Stimulated activated CD8-positive, alpha-beta memory T cell treated with anti-CD3 and anti-CD28 coated beads, Interleukin-7, amount 100 ng/mL, for 4 hours (primary cell): ENCODE measurements around the gene CHRNA9.

ENCODE experiments used
- DNase-seq, 2 donors: peaks; one replicate each; pipeline ENCODE4 v3.0.0-alpha.2; 2020; ENCODE audit warnings: low read depth in 2 of 2

The CHRNA9 gene

DNA sequence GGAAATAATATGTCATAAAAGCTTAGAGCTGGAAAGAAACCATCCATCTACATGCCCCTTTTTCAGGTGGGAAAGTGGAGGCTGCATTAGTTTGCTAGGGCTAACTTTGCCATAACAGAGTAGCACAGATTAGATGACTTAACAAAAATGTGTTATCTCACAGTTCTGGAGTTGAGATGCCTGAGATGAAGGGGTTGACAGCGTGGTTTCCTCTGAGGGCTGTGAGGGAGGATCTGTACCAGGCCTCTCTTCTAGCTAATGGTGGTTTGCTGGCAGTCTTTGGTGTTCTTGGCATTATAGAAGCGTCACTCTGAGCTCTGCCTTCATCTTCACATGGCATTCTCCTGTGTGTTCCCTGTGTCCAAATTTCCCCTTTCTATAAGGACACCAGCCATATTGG, 2.4 kb downstream of the CHRNA9 start:
- DNase-seq = no peak

DNA sequence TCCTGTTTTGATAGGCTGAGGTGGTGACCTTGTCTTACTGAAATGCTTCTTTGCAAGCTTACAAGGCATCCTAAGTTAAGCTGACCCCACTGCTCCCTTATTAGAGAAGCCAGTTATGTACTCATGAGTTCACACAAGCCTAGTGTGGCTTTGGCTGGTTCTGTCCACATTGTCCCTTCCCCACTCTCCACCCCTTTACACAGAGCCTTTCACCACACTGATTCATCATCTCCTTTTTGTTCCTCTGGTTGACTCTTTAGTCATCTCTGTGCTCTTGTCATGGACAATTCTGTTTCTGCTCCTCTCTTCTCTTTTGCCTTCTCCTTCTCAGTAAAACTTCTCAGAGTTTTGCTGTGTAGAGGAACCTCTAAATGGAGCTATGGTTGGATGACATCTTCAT, 4.9 kb downstream of the CHRNA9 start:
- DNase-seq = no peak

DNA sequence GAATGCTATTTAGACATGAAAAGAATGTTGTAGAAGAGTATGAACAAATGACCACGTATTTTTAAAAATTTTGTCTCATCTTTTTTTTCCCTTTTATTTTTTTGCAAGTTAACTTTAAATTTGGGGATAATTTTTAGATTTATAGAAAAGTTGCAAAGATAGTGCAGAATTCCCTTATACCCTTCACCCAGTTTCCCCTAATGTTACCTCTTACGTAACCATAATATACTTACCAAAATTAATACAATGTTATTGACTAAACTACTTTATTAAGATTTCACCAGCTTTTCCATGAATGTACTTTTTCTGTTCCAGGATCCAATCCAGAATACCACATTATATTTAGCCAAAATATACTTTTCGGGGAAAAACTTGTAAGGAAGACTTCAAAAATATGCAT, 12.3 kb downstream of the CHRNA9 start:
- no peak for DNase-seq

DNA sequence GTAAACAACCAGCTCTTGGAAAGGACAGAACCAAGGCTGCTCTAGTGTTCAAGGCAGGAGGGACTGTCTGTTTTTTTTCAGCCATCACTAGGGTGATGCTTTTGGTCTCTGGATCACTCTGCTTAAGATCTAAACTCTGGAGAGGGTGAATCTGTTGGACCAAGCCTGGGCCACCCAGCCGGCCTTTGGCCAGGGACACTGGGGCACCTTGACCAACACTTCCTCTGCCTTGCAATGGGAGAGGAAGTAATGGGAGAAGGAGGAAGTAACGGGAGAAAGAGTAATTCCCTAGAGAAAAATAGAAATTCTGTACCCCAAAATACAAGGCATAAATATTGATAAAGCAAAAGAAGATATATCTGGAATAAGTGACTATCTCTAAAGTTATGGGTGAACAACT, 12.9 kb downstream of the CHRNA9 start:
- no peak for DNase-seq

DNA sequence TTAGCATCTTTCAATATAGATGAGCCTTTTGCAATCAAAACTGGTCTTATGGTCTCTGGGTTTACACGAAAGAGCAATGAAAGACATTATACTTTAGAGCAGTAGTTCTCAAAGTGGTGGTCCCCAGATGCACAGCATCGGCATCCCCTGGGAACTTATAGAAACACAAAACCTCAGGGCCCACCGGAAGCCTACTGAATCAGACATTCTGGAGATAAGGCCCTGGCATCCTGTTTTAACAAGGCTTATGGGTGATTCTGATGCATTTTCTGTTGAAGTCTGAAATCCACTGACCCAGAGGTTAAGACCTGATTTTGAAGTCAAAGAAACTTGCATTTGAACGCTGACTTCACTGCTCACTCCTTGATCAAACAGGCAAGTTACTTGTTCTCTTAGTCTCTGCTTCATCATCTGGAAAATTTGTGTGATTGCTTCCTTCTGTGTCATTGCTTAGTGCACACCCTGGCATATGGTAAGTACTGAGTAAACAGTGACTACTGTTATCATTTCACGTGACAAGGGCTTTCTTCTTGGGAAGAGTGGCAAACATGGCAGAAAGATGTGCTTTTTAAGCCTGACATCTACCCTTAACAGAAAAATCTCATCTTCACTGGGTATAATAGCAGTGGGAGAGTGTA, 14.5 kb downstream of the CHRNA9 start:
- no peak for DNase-seq

DNA sequence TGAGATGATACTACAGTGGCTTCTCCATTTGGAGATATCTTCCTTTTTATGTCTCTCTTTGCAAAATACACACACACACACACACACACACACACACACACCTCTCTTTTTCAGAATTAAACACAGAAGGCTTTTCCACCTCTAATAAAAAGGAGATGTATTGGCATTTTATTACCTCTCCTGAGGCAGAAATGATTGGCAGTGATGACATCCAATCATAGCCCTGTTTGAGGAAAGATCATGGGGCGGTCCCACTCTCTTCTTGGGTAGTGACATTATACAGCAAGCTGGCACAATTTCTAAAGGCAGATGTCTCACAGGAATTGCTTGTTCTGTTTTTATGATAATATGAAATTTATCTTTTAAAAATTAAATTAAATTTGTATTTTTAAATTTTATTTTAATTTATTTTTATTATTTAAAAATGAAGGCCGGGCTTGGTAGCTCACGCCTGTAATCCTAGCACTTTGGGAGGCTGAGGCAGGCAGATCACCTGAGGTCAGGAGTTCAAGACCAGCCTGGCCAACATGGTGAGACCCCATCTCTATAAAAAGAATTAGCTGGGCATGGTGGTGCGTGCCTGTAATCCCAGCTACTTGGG, 15.6 kb downstream of the CHRNA9 start:
- DNase-seq = no peak

DNA sequence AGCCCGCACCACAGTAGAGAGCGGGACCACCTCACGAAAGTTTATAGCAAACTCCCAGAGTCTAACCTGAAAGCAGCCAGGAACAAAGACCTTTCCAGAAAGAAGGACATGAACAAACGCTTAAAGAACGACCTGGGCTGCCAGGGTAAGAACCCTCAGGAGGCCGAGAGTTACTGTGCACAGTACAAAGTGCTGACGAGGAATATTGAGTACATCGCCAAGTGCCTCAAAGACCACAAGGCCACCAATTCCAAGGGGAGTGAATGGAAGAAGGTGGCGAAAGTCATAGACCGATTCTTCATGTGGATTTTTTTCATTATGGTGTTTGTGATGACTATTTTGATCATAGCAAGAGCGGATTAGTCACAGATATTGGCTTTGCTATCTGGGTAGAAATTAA, 19.0 kb downstream of the CHRNA9 start:
- no peak for DNase-seq

DNA sequence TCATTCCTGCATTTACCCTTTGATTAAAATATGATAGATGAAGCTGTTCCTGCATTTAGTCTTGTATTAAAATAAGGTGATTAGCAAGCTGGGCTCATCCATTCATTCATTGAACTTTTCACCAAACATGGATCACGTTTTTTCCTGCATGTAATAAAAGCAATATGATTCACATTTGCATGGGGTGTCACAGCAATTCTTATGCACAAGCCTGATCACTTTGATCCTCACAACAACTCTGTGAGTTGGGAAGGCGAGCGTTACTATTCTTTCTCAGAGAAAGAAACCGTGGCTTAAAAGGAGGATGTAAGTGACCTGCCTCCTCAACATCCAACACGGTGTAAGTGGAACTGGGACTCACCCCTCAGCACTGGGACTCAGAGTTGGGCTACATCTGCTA, 20.0 kb downstream of the CHRNA9 start:
- no peak for DNase-seq

DNA sequence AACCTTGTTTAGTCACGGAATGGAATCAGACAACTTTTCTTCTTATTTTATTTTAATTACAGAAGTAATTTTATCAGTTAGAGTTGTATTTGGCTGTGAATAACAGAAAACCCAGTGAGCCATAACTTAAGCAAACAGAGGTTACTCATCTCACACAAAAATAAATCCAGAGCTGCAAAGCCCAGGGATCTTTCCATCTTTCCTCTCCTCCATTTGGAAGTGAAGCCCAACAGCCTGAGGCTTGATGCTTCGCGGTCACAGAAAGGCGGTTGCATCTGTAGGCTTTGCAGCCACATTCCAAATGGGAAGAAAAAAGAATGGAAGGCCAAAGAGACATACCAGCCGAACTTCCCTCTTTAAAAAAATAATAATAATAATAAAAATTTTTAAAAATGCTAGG, 22.6 kb downstream of the CHRNA9 start:
- no peak for DNase-seq

DNA sequence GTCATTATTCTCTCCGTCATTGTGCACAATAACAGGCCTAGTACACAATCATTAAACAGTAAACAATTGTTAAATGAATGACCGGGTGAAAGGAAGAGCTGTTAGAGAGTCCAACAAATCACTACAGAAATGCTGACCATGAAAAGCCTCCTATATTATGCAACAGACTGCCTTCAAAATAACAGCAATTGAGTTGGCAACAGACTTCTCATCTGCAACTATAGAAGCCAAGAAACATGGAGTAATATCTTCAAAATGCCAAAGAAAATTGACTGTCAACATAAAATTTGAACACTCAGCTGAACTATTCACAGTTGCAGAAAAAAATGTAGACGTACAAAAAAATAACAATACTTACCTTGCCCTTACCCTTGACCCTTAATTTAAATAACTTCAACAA, 26.2 kb downstream of the CHRNA9 start:
- no peak for DNase-seq

DNA sequence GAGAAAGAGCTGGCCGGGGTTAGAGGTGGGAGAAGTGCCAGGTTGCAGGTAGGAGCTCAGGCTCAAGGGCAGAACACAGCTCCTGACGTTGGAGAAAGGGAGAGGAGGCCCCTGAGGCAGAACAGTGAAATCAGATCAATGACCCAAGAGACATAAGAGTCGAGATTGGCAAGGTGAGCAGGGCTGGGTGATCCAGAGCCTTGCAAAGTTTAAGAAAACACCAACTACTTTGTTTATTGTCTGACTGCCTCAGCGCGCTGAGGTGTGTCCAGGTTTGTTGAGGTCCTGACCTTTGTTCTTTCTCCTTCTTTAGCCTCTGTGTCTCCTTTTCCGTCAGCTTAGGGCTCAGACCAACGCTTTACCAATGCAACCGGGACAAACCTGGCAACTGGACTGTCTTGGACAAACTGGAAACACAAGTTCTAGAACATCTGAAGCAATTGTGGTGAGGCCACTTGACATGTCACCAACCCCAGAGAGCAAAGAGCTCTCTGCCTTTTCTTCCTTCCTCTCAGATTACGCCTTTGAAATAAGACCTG, 28.3 kb downstream of the CHRNA9 start:
- no peak for DNase-seq

DNA sequence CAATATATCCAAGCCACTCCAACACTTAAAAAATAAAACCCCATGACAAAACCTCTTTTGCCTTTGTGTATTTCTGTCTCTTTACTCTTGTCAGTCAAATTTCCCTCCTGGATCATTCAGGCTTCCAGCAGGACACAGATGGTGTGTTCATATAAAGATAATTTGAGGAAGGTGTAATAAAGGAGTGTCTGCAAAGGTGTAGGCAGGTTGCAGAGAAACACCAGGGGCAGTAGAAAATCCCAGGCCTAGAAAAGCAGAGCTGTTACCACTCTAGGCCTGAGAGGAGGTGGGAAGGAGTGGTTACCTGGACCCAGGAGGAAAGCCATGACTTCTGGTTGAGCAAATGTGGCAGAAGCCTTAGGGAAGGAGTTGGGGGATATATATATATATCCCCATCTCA, 28.8 kb downstream of the CHRNA9 start:
- no peak for DNase-seq

DNA sequence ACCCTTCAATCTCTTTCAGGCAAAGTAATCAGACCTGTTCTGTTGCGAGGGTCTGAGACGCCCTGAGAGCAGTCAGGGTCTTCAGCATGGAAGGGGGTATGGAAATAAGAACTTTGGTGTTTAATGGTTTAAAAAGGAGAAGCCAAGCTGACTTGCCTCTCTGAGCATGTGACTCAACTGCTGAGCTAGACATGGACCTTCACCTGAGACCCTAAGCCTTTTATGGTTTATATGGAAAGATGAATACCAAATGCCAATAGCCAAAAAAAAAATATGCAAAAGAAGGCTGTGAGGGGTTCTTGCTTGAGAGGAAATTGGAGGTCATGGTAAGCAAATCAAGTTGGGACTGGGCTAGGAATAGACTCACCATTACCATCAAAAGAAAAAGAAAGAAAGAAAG, 30.6 kb downstream of the CHRNA9 start:
- DNase-seq = no peak

DNA sequence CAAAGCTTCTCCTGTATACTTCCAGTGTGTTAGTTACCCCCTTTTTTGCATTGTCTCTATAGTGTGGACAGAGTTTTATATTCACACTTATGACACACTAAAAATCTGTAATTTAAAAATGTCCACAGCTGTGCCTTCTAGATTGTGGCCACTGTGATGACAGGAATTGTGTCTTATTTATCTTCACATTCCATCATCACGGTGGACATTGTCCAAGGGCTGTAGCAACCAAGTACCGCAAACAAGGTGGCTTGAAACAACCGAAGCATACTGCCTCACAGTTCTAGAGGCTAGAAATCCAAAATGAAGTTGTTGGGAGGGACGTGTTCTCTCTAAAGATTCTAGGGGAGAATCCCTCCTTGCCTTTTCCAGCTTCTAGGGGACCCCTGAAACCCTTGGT, 32.3 kb downstream of the CHRNA9 start:
- no peak for DNase-seq

DNA sequence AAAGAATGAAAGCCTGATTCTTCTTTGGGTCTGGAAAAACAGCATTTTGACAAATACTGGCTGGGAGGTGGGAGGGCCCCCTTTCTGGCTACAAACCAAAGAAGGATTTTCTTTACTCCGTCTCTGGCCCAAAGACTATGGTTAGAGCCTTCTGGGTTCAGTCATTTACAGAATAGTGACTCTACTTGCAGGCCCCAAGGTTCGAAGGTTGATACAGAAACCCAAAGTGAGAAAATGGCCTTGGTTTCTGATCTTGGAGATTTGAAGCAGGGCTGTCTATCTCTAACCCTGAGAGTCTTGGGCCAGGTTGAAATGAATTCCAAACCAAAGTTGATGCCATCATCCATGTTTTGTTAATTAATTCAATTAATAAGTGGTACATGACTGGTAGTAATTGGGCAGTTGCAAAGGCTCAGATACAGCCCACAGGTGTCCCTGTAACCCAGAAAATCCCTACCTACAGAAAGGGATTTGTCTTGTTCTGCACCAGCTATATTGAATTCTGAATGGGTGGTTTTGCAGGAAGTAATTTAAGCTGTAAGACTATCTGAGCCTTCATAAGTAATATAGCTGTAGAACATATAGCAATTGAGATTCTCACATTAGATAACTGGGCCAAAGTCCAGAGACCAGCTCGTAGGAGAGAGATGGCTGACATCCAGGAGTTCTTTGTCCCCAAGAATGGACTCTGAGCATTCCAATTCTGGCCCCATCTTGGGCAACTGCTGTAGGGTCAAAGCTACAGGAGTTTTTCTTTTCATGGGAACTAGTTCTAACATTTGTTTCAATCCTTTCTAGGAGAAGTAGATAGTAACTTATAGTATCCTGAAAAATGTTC, 34.5 kb downstream of the CHRNA9 start:
- DNase-seq = no peak

DNA sequence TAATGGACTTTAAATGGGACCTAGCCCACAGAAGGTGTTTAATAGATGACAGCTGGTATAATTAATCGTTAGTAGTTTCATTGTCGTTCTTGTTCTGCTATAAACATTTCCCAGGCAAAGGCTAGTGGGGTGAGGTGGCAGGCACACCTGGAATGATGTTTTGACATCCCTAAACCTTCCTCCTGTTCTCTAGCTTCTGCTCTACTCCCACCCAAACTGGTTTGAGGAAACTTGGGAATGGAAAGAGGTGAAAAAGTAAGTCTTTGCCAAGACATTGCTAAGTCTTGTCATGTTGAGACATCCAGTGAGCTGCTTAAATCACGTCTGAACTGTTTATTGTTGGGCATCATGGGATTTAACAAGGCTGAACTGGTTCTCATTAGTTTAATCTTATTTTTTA, 37.5 kb downstream of the CHRNA9 start:
- DNase-seq = no peak

DNA sequence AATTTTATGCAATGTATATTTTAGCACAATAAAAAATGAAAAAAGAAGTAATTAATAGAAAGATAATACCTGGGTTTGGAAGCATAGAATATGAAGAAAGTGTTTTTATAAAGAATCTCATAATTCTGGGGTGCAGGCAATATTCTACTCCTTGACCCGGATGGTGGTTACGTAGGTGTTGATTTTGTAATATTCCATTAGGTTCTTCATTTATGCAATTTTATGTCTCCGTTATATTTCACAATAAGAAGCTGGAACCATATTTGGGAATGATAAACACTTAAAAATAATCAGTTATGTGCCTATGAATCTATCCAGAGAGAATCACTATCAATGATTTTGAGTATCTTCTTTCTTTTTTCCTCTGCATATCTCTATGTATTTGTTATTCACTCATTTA, 38.5 kb downstream of the CHRNA9 start:
- no peak for DNase-seq

DNA sequence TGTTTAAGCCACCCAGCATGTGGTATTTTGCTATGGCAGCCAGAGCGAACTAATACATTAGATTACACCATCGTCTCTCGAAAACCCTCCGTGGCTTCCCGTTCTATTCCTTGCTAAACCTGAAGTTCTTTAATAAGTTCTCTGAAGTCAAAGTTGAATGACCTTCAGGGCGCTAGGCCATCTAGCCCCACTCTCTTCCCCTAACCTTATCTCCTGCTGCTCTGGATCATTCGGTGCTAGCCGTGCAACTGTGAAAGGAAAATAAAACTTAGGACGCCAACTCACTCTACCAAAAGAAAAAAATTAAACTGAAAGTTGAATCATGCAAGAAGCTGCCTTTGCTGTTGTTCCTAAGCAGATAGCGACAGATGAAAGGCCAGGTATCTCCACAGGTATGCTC, 40.0 kb downstream of the CHRNA9 start:
- no peak for DNase-seq

DNA sequence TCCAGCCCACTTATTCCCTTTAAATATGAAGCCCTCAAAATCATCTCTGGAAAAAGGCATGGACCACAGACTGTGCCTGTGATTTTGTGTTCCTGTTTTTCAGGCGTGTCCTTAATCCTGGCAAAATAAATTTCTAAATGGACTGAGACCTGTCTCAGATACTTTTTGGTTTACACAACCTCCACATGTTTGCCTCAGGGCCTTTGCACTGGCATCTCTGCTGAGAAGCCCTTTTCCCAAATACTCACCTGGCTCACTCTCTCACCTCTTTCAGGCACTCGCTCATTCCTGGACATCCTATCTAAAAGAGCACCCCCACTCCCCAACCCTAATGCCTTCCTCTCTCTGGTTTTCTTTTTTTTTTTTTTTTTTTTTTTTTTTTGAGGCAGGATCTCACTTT, 40.5 kb downstream of the CHRNA9 start:
- DNase-seq = no peak

DNA sequence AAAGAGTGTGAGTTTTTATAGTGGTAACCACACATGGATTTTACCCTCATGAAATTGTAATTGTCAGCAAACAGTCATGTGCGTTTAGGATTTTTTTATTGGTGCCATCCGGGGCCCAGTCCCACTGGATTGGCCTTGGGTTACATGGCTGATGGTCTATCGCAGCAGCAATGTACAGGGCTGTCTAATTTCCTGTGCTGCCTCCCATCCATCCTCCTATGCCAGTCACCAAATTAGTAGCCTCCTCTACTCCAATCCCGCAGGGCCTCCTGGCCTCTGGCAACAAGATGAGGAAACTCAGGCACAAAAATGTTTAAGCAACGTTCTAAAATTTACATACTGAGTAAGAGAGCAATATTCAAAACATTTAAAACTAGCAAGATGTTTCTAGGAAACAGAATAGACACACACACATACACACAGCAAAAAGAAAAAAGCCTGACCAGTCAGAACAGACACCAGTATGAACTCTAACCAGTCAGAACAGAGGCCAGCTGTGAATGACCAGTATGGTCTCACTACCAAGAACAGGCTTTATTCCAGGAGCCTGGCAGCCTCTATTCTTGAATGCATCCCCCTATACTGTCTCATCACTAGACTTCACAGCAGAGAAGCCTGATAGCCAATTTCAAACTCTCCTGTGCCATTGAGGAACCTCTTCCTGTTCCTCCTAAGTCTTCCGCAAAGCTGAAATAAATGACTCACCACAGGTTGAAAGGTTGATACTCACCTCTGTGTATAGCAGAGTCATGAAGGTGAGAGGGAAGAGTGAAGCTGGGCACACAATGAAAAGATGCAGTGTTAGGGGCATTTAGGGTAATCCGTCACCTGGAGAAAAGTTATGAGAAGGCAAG, 42.6 kb downstream of the CHRNA9 start:
- no peak for DNase-seq

DNA sequence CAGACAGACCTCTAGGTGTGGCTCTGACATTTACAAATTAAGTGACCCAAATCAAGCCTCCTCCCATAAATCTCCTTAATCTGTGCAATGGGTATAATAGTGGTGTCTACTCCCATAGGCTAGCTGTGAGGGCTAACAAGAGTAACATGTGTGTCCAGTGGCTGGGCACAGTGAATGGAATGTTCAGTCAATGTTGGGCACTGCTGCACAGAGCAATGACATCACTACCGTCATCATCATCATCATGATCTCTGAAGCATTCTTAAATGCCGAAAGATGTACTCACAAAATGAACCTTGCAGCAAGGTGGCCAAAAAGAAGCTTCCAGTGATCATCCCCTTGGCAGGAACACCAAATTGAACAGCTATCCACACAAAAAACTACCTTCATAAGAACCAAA, 43.5 kb downstream of the CHRNA9 start:
- DNase-seq = no peak

DNA sequence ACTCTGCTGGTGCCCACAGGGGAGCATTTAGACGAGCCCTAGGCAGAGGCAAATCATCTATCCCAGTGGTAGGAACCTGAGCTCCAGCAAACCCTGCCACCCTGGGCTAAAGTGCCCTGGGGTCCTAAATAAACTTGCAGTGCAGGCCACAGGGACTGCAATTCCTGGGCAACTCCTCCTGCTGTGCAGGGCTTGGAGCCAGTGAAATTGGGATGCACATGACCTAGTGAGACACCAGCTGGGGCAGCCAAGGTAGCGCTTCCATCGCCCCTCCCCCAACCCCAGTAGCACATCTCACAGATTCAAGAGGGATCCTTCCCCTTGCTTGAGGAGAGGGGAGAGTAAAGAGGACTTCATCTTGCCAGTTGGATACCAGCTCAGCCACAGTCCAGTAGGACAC, 44.1 kb downstream of the CHRNA9 start:
- no peak for DNase-seq
